HepG2 (cell line): ENCODE measurements around the gene MLLT10. TPM values are rescaled to one million over a fixed set of nuclear protein-coding genes. Genes with fewer than 3 reads are reported as not detected.
A peak's percentile ranks its signal among the peaks of the same experiment; 100 is the strongest.

Experiments used
- CREB1 ChIP-seq, 2 experiments: fragments of 450-650 bp in 1 of 2; IDR thresholded peaks; 2 replicates each; pipeline ENCODE4 v1.6.1; 2016 to 2017; ENCODE audit warnings: control low read depth in 1 of 2, mild to moderate bottlenecking in 1 of 2, missing compliant biosample characterization in 1 of 2, missing genetic modification characterization in 1 of 2
- FOSL2 ChIP-seq: sonication (generic); formaldehyde crosslinking; IDR thresholded peaks from 2 replicates; pipeline ENCODE4 v1.4.0; 2020; ENCODE audit warnings: missing genetic modification reagents
- GFI1 ChIP-seq: sonication (generic); formaldehyde crosslinking; IDR thresholded peaks from 2 replicates; pipeline ENCODE4 v1.5.0; 2020; ENCODE audit warnings: missing genetic modification reagents, mild to moderate bottlenecking, borderline replicate concordance
- HNRNPL ChIP-seq: fragments of 200-400 bp; formaldehyde crosslinking; IDR thresholded peaks from 2 replicates; pipeline ENCODE4 v1.6.1; 2017; ENCODE audit warnings: mild to moderate bottlenecking, low read depth, low read length
- ISX ChIP-seq: sonication (generic); formaldehyde crosslinking; conservative IDR thresholded peaks from 2 replicates; pipeline ENCODE4 v1.5.0; 2020; ENCODE audit warnings: missing genetic modification reagents
- NFIB ChIP-seq: sonication (generic); formaldehyde crosslinking; IDR thresholded peaks from 2 replicates; pipeline ENCODE4 v1.9.0; 2021; ENCODE audit warnings: missing genetic modification reagents, mild to moderate bottlenecking, borderline replicate concordance
- NFRKB ChIP-seq: fragments of 450-650 bp; IDR thresholded peaks from 2 replicates; pipeline ENCODE4 v1.6.1; 2017
- NPAS2 ChIP-seq: sonication (generic); formaldehyde crosslinking; IDR thresholded peaks from 2 replicates; pipeline ENCODE4 v1.8.0; 2022; ENCODE audit warnings: mild to moderate bottlenecking, missing genetic modification reagents, borderline replicate concordance
- RELA ChIP-seq: sonication (generic); formaldehyde crosslinking; IDR thresholded peaks from 2 replicates; pipeline ENCODE4 v1.4.0; 2020; ENCODE audit warnings: missing genetic modification reagents
- RXRB ChIP-seq: IDR thresholded peaks from 2 replicates; pipeline ENCODE4 v1.6.1; 2016; ENCODE audit warnings: borderline replicate concordance, missing genetic modification reagents, missing compliant biosample characterization
- SOX5 ChIP-seq: IDR thresholded peaks from 2 replicates; pipeline ENCODE4 v1.6.1; 2016; ENCODE audit warnings: borderline replicate concordance
- SRF ChIP-seq: IDR thresholded peaks from 2 replicates; pipeline ENCODE4 v1.6.1; 2011; ENCODE audit warnings: mild to moderate bottlenecking, low read depth, low read length, moderate library complexity
- ZBTB1 ChIP-seq: sonication (generic); formaldehyde crosslinking; IDR thresholded peaks from 2 replicates; pipeline ENCODE4 v1.4.0; 2020; ENCODE audit warnings: missing genetic modification reagents, borderline replicate concordance
- ZNF264 ChIP-seq: sonication (generic); formaldehyde crosslinking; IDR thresholded peaks from 2 replicates; pipeline ENCODE4 v1.4.0; 2020; ENCODE audit warnings: missing genetic modification reagents
- ZNF549 ChIP-seq: sonication (generic); formaldehyde crosslinking; IDR thresholded peaks from 2 replicates; pipeline ENCODE4 v1.5.0; 2020; ENCODE audit warnings: missing genetic modification reagents
- ZNF720 ChIP-seq: sonication (generic); formaldehyde crosslinking; IDR thresholded peaks from 2 replicates; pipeline ENCODE4 v1.4.0; 2020; ENCODE audit warnings: missing genetic modification reagents
- ZNF878 ChIP-seq: sonication (generic); formaldehyde crosslinking; IDR thresholded peaks from 2 replicates; pipeline ENCODE4 v1.8.1; 2023; ENCODE audit warnings: mild to moderate bottlenecking, missing genetic modification reagents, moderate library complexity
- polyA plus RNA-seq, 8 experiments: library from polyadenylated mRNA; depleted of rRNA in 3 of 8; stranded (reverse) in 7 of 8; unstranded in 1 of 8; fragments of >200 nt; fragmentation: Illumina TruSeq in 4 of 8; extraction: Trizol in 4 of 8; gene quantifications; 2 replicates each; pipeline versions ENCODE4 v1.2.1 to v1.2.3, GENCODE V29; 2011 to 2016; ENCODE audit warnings: low read depth in 4 of 8, missing spikeins in 1 of 8, mixed read lengths in 1 of 8; ENCODE audit not compliant: insufficient read depth in 1 of 8
- total RNA-seq, 5 experiments: library from RNA; depleted of rRNA; stranded (reverse); fragments of >200 nt; fragmentation: Illumina TruSeq; extraction: Trizol; gene quantifications; 2 replicates each; pipeline ENCODE4 v1.2.3, GENCODE V29; 2016; ENCODE audit warnings: low read depth in 1 of 5
- TF ChIP-seq, protein P1 (sequence below): sonication (generic); formaldehyde crosslinking; IDR thresholded peaks from 2 replicates; pipeline ENCODE4 v1.5.0; 2020; ENCODE audit warnings: mild to moderate bottlenecking, missing genetic modification reagents
- TF ChIP-seq, protein P2 (sequence below), 2 experiments: sonication (generic) in 1 of 2; formaldehyde crosslinking in 1 of 2; IDR thresholded peaks; 2 replicates each; pipeline versions ENCODE4 v1.5.1 to v1.6.1; 2011 to 2020; ENCODE audit warnings: borderline replicate concordance in 1 of 2, low read depth in 1 of 2, low read length in 1 of 2, mild to moderate bottlenecking in 1 of 2, missing genetic modification reagents in 1 of 2, moderate library complexity in 1 of 2
- TF ChIP-seq, protein P3 (sequence below): conservative IDR thresholded peaks from 2 replicates; pipeline ENCODE4 v1.6.1; 2018; ENCODE audit warnings: missing genetic modification reagents
- TF ChIP-seq, protein P4 (sequence below): IDR thresholded peaks from 2 replicates; pipeline ENCODE4 v1.6.1; 2012; ENCODE audit warnings: inconsistent platforms
- TF ChIP-seq, protein P5 (sequence below): sonication (generic); formaldehyde crosslinking; IDR thresholded peaks from 2 replicates; pipeline ENCODE4 v1.8.0; 2022; ENCODE audit warnings: low read depth, missing genetic modification reagents

The MLLT10 gene
- total and polyA plus RNA-seq, 2 of the 13 experiments (the other 11 are each of a cell fraction or from before 2014, with no cell fraction given), result 51.3 to 84.1 TPM

DNA sequence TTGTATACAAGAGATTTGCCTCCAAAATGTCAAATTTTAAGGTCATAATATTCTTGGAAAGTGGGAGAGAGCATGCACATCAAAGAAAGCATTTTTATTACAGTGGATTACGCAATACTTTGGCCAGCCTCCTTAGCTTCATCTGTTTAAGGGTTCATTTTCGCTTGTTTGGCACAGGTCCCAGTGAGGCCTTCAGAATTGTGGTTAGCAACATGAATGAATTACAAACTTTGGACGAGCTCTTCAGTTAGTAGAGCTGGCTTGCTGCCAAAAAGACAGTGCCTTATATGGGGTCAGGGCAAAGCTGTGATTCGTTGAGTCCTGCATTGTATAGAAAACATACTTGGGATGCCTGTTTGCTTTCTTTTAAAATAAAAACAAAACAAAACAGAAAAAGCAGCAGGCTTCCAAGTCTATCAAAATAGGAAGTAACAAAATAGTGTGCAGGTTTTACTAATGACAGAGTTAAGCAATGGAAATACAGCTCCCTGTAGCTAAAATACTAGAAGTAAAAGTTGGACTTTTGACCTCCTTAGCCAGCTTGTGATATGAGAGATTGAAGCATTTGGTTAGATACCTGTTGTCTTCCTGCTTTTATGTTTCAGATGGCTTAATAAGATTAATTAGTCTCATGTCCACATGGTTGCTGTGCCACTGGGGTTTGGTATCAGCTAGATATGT is 190.8 kb downstream of the MLLT10 start (continued):
- TF ChIP-seq, protein P1, sequence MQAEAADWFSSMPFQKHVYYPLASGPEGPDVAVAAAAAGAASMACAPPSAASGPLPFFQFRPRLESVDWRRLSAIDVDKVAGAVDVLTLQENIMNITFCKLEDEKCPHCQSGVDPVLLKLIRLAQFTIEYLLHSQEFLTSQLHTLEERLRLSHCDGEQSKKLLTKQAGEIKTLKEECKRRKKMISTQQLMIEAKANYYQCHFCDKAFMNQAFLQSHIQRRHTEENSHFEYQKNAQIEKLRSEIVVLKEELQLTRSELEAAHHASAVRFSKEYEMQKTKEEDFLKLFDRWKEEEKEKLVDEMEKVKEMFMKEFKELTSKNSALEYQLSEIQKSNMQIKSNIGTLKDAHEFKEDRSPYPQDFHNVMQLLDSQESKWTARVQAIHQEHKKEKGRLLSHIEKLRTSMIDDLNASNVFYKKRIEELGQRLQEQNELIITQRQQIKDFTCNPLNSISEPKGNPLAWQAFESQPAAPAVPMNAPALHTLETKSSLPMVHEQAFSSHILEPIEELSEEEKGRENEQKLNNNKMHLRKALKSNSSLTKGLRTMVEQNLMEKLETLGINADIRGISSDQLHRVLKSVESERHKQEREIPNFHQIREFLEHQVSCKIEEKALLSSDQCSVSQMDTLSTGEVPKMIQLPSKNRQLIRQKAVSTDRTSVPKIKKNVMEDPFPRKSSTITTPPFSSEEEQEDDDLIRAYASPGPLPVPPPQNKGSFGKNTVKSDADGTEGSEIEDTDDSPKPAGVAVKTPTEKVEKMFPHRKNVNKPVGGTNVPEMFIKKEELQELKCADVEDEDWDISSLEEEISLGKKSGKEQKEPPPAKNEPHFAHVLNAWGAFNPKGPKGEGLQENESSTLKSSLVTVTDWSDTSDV (CRISPR knock-in tag), result no peak
- TF ChIP-seq, protein P2, sequence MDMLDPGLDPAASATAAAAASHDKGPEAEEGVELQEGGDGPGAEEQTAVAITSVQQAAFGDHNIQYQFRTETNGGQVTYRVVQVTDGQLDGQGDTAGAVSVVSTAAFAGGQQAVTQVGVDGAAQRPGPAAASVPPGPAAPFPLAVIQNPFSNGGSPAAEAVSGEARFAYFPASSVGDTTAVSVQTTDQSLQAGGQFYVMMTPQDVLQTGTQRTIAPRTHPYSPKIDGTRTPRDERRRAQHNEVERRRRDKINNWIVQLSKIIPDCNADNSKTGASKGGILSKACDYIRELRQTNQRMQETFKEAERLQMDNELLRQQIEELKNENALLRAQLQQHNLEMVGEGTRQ (IDR thresholded peaks at IDR 0.05; ENCODE audit: low read depth, low read length), result no peak
- TF ChIP-seq, protein P2 (CRISPR knock-in tag; IDR thresholded peaks at IDR 0.05; ENCODE audit: borderline replicate concordance), result peak; percentile 82; the same call in 1 of the 2 replicates
- TF ChIP-seq ZNF878 (CRISPR knock-in tag) (peak; percentile 42; the same call in 1 of the 2 replicates), ZBTB1 (no peak), NFIB (no peak), ZNF264 (CRISPR knock-in tag) (no peak), SRF (peak; percentile 99), NPAS2 (CRISPR knock-in tag) (no peak), ZNF720 (CRISPR knock-in tag) (no peak), FOSL2 (0 out of 2 replicates have a peak, but pooled peaks have one; percentile 20), CREB1 (IDR thresholded peaks at IDR 0.05) (no peak), CREB1 (CRISPR knock-in tag; IDR thresholded peaks at IDR 0.05) (peak; percentile 57; the same call in 1 of the 2 replicates), NFRKB (no peak), RELA (CRISPR knock-in tag) (no peak), ISX (no peak), GFI1 (peak; percentile 91), HNRNPL (no peak), ZNF549 (CRISPR knock-in tag) (no peak), RXRB (CRISPR knock-in tag) (peak; percentile 42; the same call in 1 of the 2 replicates), SOX5 (CRISPR knock-in tag) (peak; percentile 69; the same call in 1 of the 2 replicates)
- TF ChIP-seq, protein P3, sequence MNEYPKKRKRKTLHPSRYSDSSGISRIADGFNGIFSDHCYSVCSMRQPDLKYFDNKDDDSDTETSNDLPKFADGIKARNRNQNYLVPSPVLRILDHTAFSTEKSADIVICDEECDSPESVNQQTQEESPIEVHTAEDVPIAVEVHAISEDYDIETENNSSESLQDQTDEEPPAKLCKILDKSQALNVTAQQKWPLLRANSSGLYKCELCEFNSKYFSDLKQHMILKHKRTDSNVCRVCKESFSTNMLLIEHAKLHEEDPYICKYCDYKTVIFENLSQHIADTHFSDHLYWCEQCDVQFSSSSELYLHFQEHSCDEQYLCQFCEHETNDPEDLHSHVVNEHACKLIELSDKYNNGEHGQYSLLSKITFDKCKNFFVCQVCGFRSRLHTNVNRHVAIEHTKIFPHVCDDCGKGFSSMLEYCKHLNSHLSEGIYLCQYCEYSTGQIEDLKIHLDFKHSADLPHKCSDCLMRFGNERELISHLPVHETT (CRISPR knock-in tag), result 0 out of 2 replicates have a peak, but pooled peaks have one; percentile 28
- TF ChIP-seq, protein P4, sequence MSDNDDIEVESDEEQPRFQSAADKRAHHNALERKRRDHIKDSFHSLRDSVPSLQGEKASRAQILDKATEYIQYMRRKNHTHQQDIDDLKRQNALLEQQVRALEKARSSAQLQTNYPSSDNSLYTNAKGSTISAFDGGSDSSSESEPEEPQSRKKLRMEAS, result 0 out of 2 replicates have a peak, but pooled peaks have one; percentile 14
- TF ChIP-seq, protein P5, sequence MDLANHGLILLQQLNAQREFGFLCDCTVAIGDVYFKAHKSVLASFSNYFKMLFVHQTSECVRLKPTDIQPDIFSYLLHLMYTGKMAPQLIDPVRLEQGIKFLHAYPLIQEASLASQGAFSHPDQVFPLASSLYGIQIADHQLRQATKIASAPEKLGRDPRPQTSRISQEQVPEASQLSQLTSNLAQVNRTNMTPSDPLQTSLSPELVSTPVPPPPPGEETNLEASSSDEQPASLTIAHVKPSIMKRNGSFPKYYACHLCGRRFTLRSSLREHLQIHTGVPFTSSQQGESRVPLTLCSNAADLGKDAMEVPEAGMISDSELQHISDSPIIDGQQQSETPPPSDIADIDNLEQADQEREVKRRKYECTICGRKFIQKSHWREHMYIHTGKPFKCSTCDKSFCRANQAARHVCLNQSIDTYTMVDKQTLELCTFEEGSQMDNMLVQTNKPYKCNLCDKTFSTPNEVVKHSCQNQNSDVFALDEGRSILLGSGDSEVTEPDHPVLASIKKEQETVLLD (CRISPR knock-in tag), result no peak
